Body of pancreas (tissue), 4 donors: Measurements from ENCODE around the gene COMP.

Experiments used
- POLR2A ChIP-seq, 3 donors: fragments of 450-650 bp; IDR thresholded peaks; one replicate each; pipeline ENCODE4 v1.6.1; 2016; ENCODE audit warnings: antibody characterized with exemption in 3 of 3, mild to moderate bottlenecking in 2 of 3
- TF ChIP-seq, protein P1 (sequence below), 7 experiments: fragments of 450-650 bp in 4 of 7; fragments of 200-600 bp in 3 of 7; sonication (generic) in 3 of 7; IDR thresholded peaks; one replicate each; pipeline ENCODE4 v1.5.1; 2016 to 2019; ENCODE audit warnings: antibody characterized with exemption in 7 of 7

DNA sequence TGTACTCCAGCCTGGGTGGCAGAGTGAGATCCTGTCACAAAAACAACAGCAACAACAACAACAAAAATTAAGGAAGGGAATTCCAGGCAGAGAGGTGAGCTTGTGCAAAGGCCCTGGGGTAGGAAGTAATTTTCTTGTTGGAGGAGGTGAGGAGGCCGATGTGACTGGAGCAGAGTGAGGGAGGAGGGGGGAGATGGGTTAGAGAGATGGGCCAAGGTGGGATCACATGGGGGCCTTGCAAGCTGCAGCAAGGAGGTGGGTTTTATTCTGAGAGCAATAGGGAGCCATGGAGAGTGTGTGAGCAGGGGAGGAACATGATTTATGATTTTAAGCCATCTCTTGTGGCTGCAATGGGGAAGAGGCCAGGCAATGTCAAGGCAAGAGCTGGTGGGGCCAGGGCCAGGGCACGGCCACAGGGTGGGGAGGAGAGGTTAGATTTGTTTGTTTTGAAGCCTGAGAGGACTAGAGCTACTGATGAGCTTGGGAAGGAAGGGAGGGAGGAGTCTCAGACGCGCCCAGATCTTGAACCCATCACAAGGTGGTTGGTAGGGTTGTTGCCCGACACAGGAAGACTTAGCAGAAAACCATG is 12.5 kb upstream of the COMP start:
- TF ChIP-seq, protein P1, sequence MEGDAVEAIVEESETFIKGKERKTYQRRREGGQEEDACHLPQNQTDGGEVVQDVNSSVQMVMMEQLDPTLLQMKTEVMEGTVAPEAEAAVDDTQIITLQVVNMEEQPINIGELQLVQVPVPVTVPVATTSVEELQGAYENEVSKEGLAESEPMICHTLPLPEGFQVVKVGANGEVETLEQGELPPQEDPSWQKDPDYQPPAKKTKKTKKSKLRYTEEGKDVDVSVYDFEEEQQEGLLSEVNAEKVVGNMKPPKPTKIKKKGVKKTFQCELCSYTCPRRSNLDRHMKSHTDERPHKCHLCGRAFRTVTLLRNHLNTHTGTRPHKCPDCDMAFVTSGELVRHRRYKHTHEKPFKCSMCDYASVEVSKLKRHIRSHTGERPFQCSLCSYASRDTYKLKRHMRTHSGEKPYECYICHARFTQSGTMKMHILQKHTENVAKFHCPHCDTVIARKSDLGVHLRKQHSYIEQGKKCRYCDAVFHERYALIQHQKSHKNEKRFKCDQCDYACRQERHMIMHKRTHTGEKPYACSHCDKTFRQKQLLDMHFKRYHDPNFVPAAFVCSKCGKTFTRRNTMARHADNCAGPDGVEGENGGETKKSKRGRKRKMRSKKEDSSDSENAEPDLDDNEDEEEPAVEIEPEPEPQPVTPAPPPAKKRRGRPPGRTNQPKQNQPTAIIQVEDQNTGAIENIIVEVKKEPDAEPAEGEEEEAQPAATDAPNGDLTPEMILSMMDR (IDR thresholded peaks at IDR 0.05), result no peak
- TF ChIP-seq POLR2A (IDR thresholded peaks at IDR 0.05), result no peak
